ENCODE measurements around the gene PKDREJ. TPM values are rescaled to one million over a fixed set of nuclear protein-coding genes. Genes with fewer than 3 reads are reported as not detected.
"Not testable (repeated sequence)": the region's sequence is repeated elsewhere in the genome, so short reads cannot be mapped to it uniquely, and the experiment has no call there.

Gene PKDREJ, protein sequence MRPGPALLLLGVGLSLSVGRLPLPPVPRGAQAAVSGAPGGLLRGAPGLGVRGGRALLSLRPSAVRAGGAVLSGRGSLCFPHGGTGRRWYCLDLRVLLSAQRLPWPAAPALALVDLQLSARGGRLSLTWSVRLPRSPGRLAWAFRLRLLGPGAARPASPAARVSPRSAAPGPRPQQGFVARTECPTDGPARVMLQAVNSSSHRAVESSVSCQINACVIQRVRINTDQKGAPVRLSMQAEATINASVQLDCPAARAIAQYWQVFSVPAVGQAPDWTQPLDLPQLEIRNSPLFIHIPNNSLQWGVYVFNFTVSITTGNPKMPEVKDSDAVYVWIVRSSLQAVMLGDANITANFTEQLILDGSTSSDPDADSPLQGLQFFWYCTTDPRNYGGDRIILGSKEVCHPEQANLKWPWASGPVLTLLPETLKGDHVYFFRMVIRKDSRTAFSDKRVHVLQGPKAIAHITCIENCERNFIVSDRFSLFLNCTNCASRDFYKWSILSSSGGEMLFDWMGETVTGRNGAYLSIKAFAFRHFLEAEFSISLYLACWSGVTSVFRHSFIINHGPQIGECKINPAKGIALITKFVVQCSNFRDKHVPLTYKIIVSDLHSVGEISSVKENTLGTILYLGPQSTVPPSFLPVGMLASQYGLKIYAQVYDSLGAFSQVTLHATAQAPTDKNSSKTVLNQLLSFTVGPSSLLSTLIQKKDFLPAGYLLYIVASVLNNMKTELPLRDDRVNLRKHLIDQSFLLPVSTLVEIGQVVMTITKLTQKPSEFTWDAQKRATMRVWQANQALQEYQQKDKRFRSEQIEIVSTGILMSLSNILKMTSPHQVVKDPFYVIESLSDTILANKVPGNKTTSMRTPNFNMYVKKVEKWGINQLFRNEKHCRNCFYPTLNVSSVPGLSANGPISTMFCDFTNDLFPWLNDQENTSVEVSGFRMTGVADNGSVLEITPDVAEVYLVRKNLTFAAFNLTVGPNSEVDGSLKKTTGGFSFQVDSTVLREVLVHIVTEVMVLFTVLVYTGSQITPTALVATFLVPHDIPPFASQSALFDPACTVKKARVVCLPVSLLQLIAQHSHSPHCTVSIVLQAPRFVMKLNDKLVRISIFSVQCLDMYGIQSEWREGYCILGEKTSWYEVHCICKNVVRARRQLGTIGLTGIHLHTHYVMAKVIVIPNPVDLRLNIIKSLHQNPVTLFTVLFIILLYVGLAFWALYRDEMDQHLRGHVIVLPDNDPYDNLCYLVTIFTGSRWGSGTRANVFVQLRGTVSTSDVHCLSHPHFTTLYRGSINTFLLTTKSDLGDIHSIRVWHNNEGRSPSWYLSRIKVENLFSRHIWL (N-terminal part only)
- total RNA-seq: 0.02 to 0.04 TPM in 2 of 3 replicates, not detected in the other

DNA sequence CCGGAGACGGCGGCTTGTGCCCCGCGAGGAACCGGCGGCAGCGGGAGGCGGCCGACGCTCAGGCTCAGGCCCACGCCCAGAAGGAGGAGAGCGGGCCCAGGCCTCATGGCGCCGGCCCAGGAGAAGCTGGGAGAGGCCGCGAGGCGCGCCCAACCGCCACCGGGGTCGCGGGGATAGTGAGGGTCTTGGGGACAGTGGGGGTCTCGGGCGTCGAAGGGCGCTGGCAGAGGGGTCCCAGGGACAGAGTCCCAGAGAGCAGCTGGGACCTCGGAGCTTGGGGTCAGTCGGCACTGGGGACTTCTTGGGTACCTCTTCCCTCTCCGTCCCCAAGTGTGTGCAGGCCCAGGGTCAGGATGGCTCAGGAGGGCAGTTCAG is at the start of gene PKDREJ:
TSS of gene PKDREJ (minus strand) at position 128 of the 375 bp plus-strand sequence. CDS start at position 107, 21 bp downstream.
- Mint-ChIP-seq H3K4me3 (peak within 1 kb of the TSS; percentile 43), H3K9me3 (peaks cover 53% of the 10 kb centered on the region), H3K36me3 (peaks cover 29% of the 10 kb centered on the region), H3K27ac (no peak within 1 kb of the TSS), H3K4me1 (peaks cover 9% of the 10 kb centered on the region), H3K27me3 (ENCODE audit: low read depth) (peaks cover 72% of the 10 kb centered on the region)
- TF ChIP-seq, protein P1, sequence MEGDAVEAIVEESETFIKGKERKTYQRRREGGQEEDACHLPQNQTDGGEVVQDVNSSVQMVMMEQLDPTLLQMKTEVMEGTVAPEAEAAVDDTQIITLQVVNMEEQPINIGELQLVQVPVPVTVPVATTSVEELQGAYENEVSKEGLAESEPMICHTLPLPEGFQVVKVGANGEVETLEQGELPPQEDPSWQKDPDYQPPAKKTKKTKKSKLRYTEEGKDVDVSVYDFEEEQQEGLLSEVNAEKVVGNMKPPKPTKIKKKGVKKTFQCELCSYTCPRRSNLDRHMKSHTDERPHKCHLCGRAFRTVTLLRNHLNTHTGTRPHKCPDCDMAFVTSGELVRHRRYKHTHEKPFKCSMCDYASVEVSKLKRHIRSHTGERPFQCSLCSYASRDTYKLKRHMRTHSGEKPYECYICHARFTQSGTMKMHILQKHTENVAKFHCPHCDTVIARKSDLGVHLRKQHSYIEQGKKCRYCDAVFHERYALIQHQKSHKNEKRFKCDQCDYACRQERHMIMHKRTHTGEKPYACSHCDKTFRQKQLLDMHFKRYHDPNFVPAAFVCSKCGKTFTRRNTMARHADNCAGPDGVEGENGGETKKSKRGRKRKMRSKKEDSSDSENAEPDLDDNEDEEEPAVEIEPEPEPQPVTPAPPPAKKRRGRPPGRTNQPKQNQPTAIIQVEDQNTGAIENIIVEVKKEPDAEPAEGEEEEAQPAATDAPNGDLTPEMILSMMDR (IDR thresholded peaks at IDR 0.05; ENCODE audit: unreplicated experiment): no peak
- DNase-seq (ENCODE audit: low spot score in 2 of 2, unreplicated experiment in 2 of 2): no peak

DNA sequence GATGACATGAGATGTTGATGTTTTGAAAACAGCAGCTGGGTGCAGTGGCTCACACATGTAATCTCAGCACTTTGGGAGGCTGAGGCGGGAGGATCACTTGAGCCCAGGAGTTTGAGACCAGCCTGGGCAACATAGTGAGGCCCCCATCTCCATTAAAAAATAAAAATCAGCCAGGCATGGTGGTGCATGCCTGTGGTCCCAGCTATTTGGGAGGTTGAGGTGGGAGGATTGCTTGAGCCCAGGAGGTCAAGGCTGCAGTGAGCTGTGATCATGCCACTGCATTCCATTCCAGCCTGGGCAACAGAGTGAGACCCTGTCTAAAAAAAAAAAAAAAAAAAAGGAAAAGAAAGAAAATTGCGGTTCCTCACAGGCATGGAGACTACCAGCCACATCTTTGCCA is 49.7 kb upstream of the PKDREJ start:
- H3K27ac Mint-ChIP-seq; H3K27me3 Mint-ChIP-seq (ENCODE audit: low read depth); H3K4me1 Mint-ChIP-seq; H3K4me3 Mint-ChIP-seq; H3K9me3 Mint-ChIP-seq; DNase-seq (ENCODE audit: low spot score in 2 of 2, unreplicated experiment in 2 of 2): not testable (repeated sequence)
- H3K36me3 Mint-ChIP-seq: peaks cover 20% of the 10 kb centered on the region

DNA sequence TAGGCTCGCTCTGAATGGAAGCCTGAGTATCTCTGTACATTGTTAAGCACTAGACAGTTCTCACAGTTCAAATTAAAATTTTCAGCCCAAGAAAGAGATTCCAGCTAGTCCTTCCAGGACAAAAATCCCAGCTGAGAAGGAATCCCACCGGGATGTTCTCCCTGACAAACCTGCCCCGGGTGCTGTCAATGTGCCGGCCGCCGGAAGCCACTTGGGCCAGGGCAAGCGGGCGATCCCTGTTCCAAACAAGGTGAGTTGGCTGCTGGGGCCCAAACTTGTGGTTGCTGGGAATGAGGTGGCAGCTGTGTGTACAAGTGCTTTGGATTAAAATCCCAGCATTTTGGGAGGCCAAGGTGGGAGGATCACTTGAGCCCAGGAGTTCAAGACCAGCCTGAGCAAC is 48.9 kb upstream of the PKDREJ start:
- Mint-ChIP-seq H3K36me3 (peaks cover 19% of the 10 kb centered on the region), H3K27ac (no peak overlapping the region), H3K27me3 (ENCODE audit: low read depth) (no peaks in the 10 kb centered on the region), H3K4me3 (no peak overlapping the region), H3K9me3 (no peaks in the 10 kb centered on the region), H3K4me1 (peaks cover 6% of the 10 kb centered on the region)
- TF ChIP-seq, protein P1 (IDR thresholded peaks at IDR 0.05; ENCODE audit: unreplicated experiment): no peak
- no peak for DNase-seq (ENCODE audit: low spot score in 2 of 2, unreplicated experiment in 2 of 2)

DNA sequence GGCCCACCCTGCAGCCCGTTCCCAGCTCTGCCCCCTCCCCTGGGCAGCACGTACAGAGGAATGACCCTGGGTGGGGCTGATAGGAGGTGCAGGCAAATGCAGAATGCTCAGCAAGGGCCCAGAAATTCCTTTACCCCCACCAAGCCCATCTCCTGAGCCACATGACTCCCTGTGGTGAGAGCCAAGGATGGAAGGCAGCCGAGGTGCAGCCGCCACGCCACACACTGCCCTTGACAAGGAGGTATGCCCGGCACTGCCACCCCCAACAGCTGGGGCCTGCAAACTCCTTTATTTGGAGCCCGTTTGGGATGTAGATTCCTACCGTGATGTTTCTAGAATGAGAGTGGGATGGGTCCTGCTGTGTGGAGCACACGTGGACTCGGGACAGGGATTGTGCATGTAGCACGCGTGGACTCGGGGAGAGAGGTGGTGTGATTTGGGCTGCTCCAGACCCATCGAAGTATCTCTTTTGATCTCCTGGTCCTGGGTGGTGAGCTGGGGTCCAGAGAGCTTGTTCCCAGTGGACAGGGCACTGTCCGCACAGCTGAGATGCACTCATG is 46.5 kb upstream of the PKDREJ start:
- Mint-ChIP-seq H3K4me1 (peaks cover 6% of the 10 kb centered on the region), H3K36me3 (peaks cover 15% of the 10 kb centered on the region)
- TF ChIP-seq, protein P1 (IDR thresholded peaks at IDR 0.05; ENCODE audit: unreplicated experiment): no peak

DNA sequence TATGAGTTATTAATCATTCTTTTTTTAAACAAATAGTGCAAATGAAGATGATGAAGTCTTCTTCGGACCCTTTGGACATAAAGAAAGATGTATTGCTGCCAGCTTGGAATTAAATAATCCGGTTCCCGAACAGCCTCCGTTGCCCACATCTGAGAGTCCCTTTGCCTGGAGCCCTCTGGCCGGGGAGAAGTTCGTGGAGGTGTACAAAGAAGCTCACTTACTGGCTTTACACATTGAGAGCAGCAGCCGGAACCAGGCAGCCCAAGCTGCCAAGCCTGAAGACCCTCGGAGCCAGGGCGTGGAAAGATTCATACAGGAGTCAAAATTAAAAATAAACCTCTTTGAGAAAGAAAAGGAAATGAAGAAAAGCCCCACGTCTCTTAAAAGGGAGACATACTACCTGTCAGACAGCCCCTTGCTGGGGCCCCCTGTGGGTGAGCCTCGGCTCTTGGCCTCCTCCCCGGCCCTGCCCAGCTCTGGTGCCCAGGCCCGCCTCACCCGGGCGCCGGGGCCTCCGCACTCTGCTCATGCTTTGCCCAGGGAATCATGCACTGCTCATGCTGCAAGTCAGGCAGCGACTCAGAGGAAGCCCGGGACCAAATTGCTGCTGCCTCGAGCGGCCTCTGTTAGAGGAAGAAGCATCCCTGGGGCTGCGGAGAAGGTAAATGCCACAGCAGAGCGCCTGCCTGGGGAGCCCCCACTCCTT is 45.3 kb upstream of the PKDREJ start:
- DNase-seq (ENCODE audit: low spot score in 2 of 2, unreplicated experiment in 2 of 2): no peak
- Mint-ChIP-seq H3K27ac (peak overlapping the region; percentile 53), H3K27me3 (ENCODE audit: low read depth) (no peaks in the 10 kb centered on the region), H3K4me1 (peaks cover 6% of the 10 kb centered on the region), H3K9me3 (no peaks in the 10 kb centered on the region), H3K4me3 (no peak overlapping the region), H3K36me3 (peaks cover 17% of the 10 kb centered on the region)
- TF ChIP-seq, protein P1 (IDR thresholded peaks at IDR 0.05; ENCODE audit: unreplicated experiment): no peak

More for the DNA sequence above, 46.5 kb upstream of the PKDREJ start:
- no peaks in the 10 kb centered on the region for H3K27me3 Mint-ChIP-seq (ENCODE audit: low read depth)
- H3K27ac Mint-ChIP-seq: no peak overlapping the region
- DNase-seq (ENCODE audit: low spot score in 2 of 2, unreplicated experiment in 2 of 2): no peak
- no peaks in the 10 kb centered on the region for H3K9me3 Mint-ChIP-seq
- no peak overlapping the region for H3K4me3 Mint-ChIP-seq
